ENCODE results near the gene SORCS2.

Gene SORCS2

DNA sequence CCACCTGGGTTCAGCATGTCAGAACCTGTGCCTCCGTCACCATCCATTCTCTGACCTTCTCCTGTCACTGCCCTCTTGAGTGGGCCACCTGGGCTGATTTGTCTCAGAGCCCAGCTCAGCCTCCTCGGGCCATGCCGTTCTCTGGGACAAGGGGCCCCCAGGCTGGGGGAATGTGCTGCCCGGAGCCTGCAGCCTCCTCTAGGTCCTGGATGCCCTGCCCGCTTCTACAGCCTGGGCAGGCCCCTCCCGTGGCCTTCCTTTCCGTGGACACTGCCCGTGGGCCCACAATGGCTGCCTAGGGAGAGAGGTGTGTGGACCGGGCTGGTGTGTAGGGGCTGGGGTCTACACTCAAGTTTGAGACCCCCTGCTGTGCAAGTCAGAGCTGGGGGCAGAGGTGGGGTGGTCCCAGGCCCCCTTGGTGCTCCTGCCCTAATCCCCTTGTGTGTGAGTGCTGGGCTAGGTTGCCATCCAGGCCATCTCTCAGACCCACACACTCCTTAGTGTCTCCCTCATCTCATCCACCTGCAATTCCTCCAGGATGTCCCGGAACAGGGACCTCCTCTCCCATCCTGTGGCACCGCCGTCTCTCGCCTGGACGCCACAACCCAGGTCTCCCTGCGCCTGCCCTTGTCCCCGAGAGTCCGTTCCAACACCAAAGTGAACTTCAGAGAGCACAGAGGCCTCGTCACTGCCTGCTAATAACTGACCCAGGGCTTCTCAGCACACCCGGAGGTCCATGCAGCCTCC is 230.0 kb downstream of the SORCS2 start:
- DNase-seq (ENCODE audit: low read depth in 1 of 2, low spot score in 1 of 2): no peak

DNA sequence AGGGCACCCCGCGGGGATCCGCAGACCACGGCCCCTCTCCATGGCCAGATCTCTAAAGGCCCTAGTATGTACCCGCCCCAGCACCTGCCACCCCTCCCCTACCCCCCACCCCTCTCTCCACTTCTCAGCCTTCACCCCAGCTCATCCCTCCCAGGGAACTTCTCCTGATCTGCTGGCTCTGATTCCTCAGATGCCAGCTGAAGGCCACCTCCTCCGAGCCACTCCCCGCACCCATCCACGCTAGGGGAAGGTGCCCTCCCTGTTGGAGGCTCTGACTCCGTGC is 230.5 kb downstream of the SORCS2 start:
- DNase-seq (ENCODE audit: low read depth in 1 of 2, low spot score in 1 of 2): no peak

DNA sequence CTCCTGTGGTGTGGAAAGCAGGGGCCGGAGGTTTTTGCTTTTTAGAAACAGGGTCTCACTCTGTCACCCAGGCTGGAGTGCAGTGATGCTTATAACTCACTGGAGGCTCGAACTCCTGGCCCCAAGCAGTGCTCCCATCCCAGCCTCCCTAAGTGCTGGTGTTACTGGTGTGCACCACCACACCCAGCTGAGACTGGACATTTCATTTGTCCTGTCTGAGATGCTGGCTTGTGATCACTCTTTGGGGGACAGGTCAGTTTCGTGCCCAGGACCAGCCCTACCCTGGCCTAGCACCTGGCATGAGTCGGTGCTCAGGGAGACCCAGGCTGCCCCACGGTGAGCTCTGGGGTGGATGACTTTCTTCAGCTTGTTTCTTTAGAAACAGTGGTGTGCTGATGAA is 231.1 kb downstream of the SORCS2 start:
- DNase-seq (ENCODE audit: low read depth in 1 of 2, low spot score in 1 of 2): no peak

DNA sequence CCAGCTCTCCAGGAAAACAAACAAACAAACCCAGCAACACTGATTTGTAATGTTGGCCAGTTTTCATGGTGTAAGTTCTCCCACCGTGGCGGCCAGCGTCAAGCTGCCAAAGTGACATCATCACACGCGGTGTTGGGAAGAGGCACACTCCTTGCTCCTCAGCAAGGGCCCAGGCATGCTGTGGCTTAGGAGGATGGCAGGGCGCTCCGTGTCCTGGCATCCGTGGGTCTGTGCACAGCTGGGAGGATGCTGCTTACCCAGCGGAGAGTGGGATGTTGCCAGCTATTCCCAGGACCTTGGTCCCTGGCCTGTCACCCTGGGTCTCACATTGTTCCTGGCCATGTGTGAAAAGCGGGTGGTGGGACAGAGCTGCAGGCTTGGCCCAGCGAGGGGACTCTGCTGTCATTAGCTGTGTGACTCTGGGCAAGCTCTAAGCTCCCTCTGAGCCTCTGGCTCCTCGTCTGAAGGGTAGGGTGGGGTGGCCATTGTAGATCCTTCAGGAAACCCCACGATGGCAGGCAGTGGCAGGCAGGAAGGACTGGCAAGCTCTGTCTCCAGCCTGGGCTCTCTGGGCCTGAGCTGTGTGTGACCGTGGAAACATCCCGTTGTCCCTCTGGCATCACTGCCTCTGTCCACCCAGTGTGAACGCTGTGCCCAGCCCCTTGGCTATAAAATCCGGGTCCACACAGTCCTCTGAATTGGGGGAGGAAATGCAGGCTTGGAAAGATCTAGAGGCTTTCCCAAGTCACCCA is 231.6 kb downstream of the SORCS2 start:
- DNase-seq (ENCODE audit: low read depth in 1 of 2, low spot score in 1 of 2): no peak

DNA sequence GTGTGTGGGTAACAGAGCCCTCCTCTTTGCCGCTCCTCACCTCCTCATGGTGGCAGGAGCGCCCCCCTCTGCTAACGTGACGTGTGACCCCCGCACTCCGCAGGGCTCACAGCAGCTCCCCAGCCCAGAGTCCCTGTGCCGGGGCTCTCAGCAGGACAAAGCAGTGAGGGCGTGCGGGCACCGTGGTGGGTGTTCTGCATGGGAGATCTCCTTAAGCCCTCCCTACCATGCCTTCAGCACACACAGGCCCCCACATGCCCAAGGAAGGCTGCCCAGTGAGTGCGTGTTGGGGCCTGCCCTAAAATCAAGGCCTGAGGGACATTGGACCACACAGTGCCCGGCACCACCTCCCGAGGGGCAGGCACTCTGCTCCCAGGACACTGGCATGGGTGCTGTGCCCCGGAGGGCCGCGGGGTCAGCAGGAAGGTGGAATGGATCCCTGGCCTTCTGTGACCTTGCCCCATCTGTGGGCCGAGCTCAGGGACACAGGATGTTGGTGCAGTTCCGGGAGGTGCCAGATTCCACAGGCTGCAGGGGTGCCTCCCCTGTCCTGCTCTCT is 232.3 kb downstream of the SORCS2 start:
- no peak for DNase-seq (ENCODE audit: low read depth in 1 of 2, low spot score in 1 of 2)

DNA sequence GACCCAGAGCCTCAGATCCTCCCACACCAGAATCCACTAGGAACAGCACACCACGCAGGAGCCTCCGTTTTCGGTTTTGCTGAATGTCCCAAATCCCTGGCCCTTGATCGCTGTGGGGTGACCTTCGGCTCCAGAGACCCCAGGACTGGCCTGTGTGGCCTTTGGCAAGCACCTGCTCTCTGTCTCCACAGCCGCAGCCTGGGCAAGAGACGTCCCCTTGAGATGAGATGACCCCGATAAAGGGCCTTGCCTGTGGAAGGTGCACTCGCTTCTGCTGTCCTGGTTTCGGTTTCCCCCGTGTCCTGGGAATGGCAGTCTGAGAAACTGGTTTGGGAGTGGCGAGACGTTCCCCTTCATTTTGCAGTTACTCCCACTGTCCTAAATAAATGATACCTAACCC is 232.8 kb downstream of the SORCS2 start:
- no peak for DNase-seq (ENCODE audit: low read depth in 1 of 2, low spot score in 1 of 2)

DNA sequence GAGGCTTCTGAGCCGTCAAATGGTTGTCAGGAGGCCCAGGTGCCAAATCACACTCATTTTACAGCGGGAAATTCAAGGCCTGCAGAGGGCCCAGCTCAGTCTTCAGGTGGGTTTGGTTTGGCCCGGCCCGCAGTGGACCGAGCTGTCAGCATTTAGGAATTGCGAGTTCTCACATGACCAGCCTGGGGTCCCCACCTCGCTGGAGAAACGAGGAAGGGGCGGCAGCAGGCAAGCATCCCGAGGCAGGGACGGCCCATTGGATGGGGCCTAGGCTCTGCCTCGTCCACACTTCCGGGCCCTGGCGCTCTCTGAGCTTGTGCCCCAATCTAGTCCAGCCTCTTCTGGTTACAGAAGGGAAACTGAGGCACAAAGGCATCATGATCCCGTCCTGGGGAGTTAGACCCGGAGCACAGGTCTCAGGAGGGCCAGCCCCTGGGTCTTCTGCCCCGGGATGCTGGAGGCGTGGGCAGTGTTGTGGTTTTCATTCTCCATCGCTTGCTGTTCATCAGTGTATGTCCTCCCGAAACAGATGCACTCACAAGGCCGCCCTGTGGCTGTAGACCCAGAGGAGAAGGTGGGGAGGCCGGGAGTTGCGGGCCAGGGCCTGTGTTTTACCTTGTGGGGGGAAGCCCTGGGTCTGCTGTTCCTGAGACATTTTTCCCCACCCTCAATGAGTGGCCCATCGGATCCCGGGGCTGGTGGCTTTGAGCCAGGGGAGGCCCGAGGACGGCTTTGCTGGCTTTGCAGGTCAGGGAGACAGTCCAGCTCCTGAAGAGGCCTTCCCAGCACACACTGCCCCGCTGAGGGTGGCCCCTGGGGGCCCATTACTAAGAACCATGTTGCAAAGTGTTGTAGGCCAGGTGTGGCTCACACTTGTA is 233.5 kb downstream of the SORCS2 start:
- no peak for DNase-seq (ENCODE audit: low read depth in 1 of 2, low spot score in 1 of 2)

DNA sequence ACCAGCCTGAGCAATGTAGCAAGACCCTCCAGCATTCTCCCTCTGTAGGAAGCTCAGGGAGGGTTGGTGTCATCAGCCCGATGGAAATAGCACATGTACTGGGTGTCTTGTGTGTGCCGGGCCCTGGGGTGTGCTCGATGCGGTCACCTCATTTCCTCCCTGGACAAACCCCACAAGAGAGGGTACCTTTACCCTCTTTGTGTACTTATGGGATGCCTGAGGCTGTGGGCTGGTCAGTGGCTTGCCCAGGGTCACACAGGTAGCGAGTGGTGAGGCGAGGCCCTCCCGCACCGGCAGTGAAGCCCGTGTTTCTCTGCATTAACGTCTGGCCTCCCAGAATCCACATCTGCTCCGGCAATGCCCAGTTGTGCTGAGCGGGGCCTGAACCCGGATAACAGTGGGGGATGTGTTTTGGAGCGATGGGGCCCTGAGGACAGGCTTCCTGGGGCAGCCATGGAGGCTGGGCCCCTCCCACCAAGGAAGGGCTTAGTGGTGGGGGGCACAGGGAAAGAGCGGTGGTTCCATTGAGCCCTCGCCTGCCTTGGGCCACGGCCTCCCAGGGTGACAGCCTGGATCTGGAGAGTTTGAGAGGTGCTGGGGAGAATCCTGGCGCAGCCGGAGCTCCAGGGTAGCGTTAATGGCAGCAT is 234.3 kb downstream of the SORCS2 start:
- no peak for DNase-seq (ENCODE audit: low read depth in 1 of 2, low spot score in 1 of 2)

DNA sequence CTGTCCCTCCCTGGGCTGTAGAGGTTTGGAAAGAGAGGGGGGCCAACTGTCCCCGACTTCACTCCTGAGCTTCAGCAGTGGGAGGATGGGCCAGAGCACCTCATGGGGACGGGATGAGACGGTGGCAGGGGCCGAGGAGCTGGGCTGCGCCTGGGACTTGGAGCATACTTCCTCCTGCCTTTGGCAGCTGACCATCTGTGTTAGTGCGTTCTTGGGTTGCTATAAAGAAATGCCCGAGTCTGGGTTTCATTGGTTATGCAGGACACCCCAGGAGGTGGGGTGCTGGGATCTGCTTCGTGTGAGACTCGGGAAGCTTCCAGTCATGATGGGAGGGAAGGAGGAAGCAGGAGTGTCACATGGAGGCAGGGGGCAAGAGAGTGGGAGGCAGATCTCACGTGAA is 235.0 kb downstream of the SORCS2 start:
- DNase-seq (ENCODE audit: low read depth in 1 of 2, low spot score in 1 of 2): no peak

DNA sequence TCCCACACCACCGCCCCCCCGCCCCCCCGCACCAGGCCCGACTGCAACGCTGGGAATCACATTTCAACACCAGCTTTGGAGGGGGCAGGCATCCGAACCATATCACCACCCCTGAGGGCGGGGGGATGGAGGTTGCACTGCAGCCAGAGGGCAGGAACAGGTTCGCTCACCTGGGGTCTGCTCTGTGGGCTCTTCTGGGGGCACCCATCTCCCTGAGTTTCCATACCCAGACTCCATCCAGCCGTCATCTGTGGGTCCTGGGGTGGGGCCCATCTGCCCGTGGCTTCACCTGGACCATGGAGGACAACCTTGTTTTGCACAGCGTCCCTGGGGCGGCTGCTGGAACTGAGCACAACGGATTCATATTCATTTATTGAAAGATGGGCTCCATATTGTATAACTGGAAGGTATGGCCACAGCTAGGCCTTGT is 235.5 kb downstream of the SORCS2 start:
- DNase-seq (ENCODE audit: low read depth in 1 of 2, low spot score in 1 of 2): no peak

DNA sequence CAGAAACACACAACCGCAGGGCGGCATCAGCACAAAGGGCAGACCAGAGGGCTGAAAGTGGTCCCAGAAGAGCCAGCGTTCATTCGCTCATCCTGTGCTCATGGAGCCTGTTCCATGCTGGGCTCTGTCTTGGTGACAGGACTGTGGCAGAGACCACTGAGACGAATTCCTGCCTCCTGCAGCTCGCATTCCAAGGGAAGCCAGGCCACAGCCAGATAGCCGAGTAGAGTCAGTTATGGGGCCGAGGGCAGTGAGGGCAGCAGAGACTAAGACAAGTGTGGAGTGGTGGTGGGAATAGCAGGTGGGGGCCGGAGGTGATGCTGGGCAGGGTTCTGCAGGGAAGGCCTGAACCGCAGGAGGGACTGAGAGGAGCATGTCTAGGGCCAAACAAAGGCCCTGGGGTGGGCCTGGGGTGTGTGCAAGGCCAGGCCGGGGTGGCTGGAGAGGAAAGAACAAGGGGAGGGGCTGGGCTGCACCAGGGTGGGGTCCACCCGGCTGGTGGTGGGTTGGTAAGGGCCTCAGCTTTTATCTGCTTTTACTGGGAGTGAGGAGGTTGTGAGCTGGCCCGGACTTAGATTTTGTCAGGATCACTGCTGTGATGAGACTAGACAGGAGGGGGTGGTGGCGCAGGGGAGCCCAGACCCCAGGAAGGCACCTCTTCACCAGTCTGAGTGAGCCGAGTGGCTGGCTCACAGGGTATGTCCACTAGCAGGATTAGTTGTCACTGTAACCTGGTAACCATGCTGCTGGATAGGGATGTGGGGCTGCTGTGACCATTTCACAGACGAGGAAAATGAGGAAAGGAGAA is 236.1 kb downstream of the SORCS2 start:
- DNase-seq (ENCODE audit: low read depth in 1 of 2, low spot score in 1 of 2): no peak

DNA sequence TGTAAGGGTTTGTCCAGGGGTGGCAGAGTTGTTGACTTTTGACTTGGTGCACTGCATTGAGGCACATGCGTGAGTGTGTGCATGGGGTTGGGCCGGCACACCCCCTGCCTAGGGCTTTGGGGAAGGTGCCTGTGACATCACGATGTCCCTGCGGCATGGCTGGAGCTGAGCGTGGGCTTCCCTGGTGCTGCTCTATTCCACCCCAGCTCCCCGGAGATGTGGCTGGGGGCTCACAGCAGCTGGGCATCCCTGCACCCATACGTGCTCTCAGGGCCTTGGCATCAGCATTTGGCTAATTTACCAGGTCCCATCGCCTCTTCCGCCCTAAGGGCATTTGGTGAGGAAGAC is 236.7 kb downstream of the SORCS2 start:
- DNase-seq (ENCODE audit: low read depth in 1 of 2, low spot score in 1 of 2): no peak

DNA sequence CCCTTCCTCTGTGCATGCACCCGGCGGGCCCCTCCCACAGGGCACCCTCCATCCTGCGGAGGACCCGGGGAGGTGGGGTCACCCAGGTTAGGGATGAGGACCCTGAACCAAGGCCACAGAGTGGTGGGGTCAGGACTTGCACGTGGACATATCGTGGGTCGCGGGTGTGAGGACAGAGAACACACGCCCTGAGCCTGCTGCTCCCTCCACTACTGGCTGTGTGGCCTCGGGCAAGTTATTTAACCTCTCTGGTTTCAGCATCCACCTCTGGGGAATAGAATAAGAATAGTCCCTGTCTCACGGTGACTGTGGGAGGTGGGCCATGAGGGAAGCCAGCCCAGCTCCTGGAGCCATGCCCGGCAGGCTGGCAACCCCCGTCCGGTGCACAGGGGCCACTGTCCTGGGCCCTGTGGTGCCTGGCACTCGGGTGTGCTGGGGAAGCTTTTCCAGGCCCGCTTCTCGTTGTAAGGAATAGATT is 237.3 kb downstream of the SORCS2 start:
- no peak for DNase-seq (ENCODE audit: low read depth in 1 of 2, low spot score in 1 of 2)

DNA sequence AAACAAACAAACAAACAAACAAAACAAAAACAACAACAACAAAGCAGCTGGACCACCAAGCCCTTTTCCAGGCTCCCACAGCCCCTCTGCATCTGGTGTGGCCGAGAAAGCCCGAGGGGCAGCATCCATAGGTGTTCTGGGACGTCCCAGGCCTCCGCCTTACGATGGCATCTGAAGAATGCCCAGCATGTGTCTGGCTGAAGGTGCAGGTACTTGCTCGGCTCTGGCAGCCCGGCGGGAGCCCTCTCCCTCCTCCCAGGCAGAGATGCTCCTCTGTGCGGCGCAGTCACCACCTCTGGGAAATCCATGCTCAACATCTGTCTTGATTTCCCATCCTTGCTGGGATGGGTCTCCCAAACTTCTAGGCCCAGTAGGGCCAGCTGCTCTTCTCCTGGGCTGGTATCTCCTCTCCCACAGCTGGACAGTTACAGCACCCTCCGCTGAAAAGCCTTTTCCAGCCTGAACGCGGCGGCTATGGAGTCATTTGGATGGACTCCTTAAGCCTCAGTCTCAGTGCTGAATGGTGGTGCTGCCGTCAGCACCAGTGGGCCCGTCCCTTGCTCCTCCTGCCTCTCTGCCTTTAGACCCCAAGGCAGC is 238.1 kb downstream of the SORCS2 start:
- no peak for DNase-seq (ENCODE audit: low read depth in 1 of 2, low spot score in 1 of 2)

DNA sequence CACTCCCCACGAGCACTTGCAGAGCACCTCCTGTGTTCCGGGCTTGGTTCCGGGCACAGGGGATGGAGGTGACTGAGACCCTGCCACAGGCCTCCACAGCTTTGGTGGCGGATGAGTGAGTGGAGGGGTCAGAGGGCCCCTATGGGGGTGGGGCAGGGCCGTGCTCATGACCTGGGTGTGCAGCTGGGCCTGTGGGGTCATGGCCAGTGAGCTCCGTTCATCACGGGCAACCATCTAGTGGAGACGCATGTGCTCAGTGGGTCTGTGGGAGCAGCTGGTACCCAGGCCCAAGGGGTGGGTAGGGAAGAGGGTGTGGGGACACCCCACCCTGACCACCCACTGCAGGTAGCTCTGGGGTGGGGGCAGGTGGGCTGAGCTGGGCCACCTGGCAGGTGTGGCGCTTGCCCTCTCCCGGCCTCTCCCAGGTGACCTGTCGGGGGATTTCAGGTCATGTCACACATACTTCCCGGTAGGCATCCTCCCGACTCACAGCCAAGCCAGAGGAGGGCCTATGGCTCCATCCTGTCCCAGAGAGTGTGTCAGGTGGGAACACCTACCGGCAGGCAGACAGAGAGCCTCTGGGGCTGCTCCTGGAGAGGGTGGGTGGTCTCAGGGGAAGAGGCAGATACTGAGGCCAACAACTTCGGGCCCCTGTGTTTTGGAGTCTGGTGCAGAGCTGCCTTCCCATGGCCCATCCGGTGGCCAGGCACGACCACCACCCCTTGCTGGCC is 238.8 kb downstream of the SORCS2 start:
- DNase-seq (ENCODE audit: low read depth in 1 of 2, low spot score in 1 of 2): no peak

DNA sequence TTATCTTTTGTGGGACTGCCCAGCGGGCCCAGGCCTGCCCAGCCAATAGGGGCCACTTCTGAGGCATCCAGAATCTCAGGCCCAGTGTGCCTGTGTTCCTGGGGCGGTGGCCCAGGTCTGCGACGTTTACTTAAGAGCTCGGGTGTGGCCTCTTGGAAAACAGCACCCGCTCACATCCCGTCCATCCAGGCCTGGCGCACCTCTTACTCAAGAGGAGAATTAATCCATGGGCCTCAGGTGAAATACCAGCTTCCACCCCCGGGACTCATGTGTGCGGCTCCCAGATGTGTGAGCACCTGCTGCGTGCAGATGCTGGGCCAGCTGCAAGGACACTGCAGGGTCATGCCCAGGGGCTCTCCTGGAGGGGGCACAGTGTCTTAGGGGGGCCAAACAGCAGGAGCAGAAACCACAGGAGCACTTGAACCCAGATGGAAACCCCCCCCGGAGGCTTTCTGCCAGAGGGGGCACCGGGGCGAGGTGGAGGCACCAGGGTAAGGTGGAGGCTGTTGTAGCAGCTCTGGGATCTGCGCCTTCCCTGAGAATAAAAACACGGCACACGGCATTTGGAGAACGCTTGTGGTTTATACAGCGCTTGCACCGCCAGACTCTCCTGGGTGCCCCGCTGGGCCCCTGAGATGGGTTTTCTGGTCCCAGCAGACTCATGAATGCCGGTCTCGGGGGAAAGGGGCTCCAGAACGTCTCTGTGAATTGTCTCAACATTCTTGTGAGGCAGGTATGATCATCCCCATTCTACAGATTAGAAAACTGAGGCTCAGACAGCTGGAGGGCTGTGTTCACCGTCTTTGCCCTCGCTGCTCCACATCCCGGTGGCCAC is 239.6 kb downstream of the SORCS2 start:
- no peak for DNase-seq (ENCODE audit: low read depth in 1 of 2, low spot score in 1 of 2)

DNA sequence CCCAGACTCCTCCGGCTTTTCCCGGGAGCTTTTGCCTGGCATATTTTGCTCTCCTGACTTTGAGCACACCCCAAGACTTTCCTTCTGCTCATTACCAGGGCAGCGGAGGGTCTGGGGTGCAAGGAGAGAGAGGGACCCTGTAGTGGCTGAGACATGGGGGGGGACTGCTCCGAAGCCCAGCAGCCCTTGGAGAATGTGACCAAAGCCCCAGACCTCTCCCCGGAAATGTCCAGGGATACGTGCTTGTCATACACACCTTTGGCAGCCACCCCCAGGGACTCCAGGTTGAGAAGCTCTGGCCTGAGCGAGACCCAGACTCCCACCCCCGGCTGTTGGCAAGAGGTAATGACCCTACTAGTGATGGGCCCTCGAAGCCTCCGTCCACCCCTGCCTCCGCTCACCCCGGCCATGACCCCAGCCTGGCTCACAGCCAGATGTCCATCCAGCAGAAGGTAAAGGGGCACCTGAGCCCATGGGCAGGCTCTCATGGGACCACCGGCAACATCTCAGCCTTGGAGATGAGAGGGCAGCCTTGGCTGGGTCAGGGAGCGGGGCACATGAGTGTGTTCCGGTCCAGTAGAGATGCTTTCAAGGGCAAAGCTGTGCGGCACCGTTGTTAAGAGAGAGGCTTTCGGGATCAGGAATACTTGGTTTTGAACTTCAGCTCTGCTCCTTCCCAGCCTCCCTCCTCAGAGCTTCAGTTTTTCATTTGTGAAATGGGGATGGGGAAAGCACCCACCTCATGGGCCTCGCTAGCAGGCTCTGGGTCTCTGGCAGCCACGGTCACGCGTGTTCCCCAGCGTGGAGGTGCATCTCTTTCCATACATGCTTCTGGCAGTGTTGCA is 240.4 kb downstream of the SORCS2 start:
- no peak for DNase-seq (ENCODE audit: low read depth in 1 of 2, low spot score in 1 of 2)

All from stimulated activated CD4-positive, alpha-beta T cell treated with anti-CD3 and anti-CD28 coated beads, Interleukin-15, amount 100 ng/mL, for 1 hour (primary cell).